ENCODE results near the gene LYAR. TPM values are rescaled to one million over a fixed set of nuclear protein-coding genes. Genes with fewer than 3 reads are reported as not detected.

The LYAR gene
- total RNA-seq, 1 donor from 2014 or later = 13.5 TPM

GRCh38 chr4:4274226-4274625, 15.7 kb downstream of the LYAR start:
- peaks cover 6% of the 10 kb centered on the region for H3K4me1 Mint-ChIP-seq (ENCODE audit: low read depth, unreplicated experiment)
- peaks cover 6% of the 10 kb centered on the region for H3K36me3 Mint-ChIP-seq (ENCODE audit: low read depth, unreplicated experiment)

GRCh38 chr4:4271912-4272311, 18.0 kb downstream of the LYAR start:
- TF ChIP-seq CTCF (IDR thresholded peaks at IDR 0.05; ENCODE audit: insufficient read depth, low read depth, low read length) (no peak), EZH2 (IDR thresholded peaks at IDR 0.05; ENCODE audit: insufficient read depth, low read length) (no peak)
- Histone ChIP-seq H3K9me3 (ENCODE audit: insufficient read depth, low read depth, low read length) (no peaks in the 10 kb centered on the region), H3K4me2 (ENCODE audit: low read length) (no peak overlapping the region), H3K27me3 (ENCODE audit: insufficient read depth, low read length) (no peaks in the 10 kb centered on the region), H3K4me3 (ENCODE audit: insufficient read depth, low read depth, low read length) (no peak overlapping the region), H3K27ac (ENCODE audit: low read depth, low read length) (no peak overlapping the region), H4K20me1 (ENCODE audit: insufficient read depth, low read length) (no peaks in the 10 kb centered on the region), H3K36me3 (ENCODE audit: insufficient read depth, low read length) (peaks cover 34% of the 10 kb centered on the region), H3K79me2 (ENCODE audit: insufficient read depth, low read length) (no peaks in the 10 kb centered on the region), H3K4me1 (ENCODE audit: insufficient read depth, low read length) (peaks cover 9% of the 10 kb centered on the region), H3K9ac (ENCODE audit: low read length) (no peak overlapping the region), H2AFZ (ENCODE audit: low read depth, low read length) (no peak overlapping the region)
- DNase-seq (ENCODE audit: low read depth) = no peak
- Mint-ChIP-seq H3K27me3 (ENCODE audit: low read depth, unreplicated experiment) (no peaks in the 10 kb centered on the region), H3K4me3 (ENCODE audit: unreplicated experiment) (no peak overlapping the region), H3K27ac (ENCODE audit: unreplicated experiment) (no peak overlapping the region), H3K36me3 (ENCODE audit: low read depth, unreplicated experiment) (peaks cover 2% of the 10 kb centered on the region), H3K9me3 (ENCODE audit: unreplicated experiment) (no peaks in the 10 kb centered on the region), H3K4me1 (ENCODE audit: low read depth, unreplicated experiment) (peaks cover 17% of the 10 kb centered on the region)
- FAIRE-seq = no peak

More at GRCh38 chr4:4274226-4274625, 15.7 kb downstream of the LYAR start:
- FAIRE-seq (no peak), DNase-seq (ENCODE audit: low read depth) (no peak)
- no peaks in the 10 kb centered on the region for H3K27me3 ChIP-seq (ENCODE audit: insufficient read depth, low read length)
- peaks cover 48% of the 10 kb centered on the region for H3K36me3 ChIP-seq (ENCODE audit: insufficient read depth, low read length)
- H3K9me3 Mint-ChIP-seq (ENCODE audit: unreplicated experiment) = no peaks in the 10 kb centered on the region
- H3K27ac ChIP-seq (ENCODE audit: low read depth, low read length) = no peak overlapping the region
- no peak overlapping the region for H3K4me2 ChIP-seq (ENCODE audit: low read length)
- no peaks in the 10 kb centered on the region for H3K27me3 Mint-ChIP-seq (ENCODE audit: low read depth, unreplicated experiment)
- no peak for TF ChIP-seq CTCF (IDR thresholded peaks at IDR 0.05; ENCODE audit: insufficient read depth, low read depth, low read length)
- no peak for TF ChIP-seq EZH2 (IDR thresholded peaks at IDR 0.05; ENCODE audit: insufficient read depth, low read length)
- H2AFZ ChIP-seq (ENCODE audit: low read depth, low read length) = no peak overlapping the region
- no peak overlapping the region for H3K4me3 Mint-ChIP-seq (ENCODE audit: unreplicated experiment)
- no peaks in the 10 kb centered on the region for H3K79me2 ChIP-seq (ENCODE audit: insufficient read depth, low read length)
- H3K9ac ChIP-seq (ENCODE audit: low read length) = no peak overlapping the region
- no peak overlapping the region for H3K27ac Mint-ChIP-seq (ENCODE audit: unreplicated experiment)
- H3K9me3 ChIP-seq (ENCODE audit: insufficient read depth, low read depth, low read length) = no peaks in the 10 kb centered on the region
- H4K20me1 ChIP-seq (ENCODE audit: insufficient read depth, low read length) = no peaks in the 10 kb centered on the region
- H3K4me3 ChIP-seq (ENCODE audit: insufficient read depth, low read depth, low read length) = no peak overlapping the region
- peaks cover 5% of the 10 kb centered on the region for H3K4me1 ChIP-seq (ENCODE audit: insufficient read depth, low read length)

GRCh38 chr4:4270529-4270928, 19.4 kb downstream of the LYAR start:
- no peaks in the 10 kb centered on the region for H3K79me2 ChIP-seq (ENCODE audit: insufficient read depth, low read length)
- H3K27ac Mint-ChIP-seq (ENCODE audit: unreplicated experiment) = peak overlapping the region; percentile 73
- H3K4me2 ChIP-seq (ENCODE audit: low read length) = no peak overlapping the region
- H3K4me1 Mint-ChIP-seq (ENCODE audit: low read depth, unreplicated experiment) = peaks cover 17% of the 10 kb centered on the region
- no peak for FAIRE-seq
- no peaks in the 10 kb centered on the region for H3K27me3 ChIP-seq (ENCODE audit: insufficient read depth, low read length)
- no peaks in the 10 kb centered on the region for H3K9me3 Mint-ChIP-seq (ENCODE audit: unreplicated experiment)
- peaks cover 34% of the 10 kb centered on the region for H3K36me3 ChIP-seq (ENCODE audit: insufficient read depth, low read length)
- no peaks in the 10 kb centered on the region for H4K20me1 ChIP-seq (ENCODE audit: insufficient read depth, low read length)
- H3K27me3 Mint-ChIP-seq (ENCODE audit: low read depth, unreplicated experiment) = no peaks in the 10 kb centered on the region
- H3K9ac ChIP-seq (ENCODE audit: low read length) = no peak overlapping the region
- H3K4me1 ChIP-seq (ENCODE audit: insufficient read depth, low read length) = peaks cover 9% of the 10 kb centered on the region
- no peak for TF ChIP-seq EZH2 (IDR thresholded peaks at IDR 0.05; ENCODE audit: insufficient read depth, low read length)
- TF ChIP-seq CTCF (IDR thresholded peaks at IDR 0.05; ENCODE audit: insufficient read depth, low read depth, low read length) = no peak
- no peak overlapping the region for H2AFZ ChIP-seq (ENCODE audit: low read depth, low read length)
- peak; percentile 31 for DNase-seq (ENCODE audit: low read depth)
- H3K36me3 Mint-ChIP-seq (ENCODE audit: low read depth, unreplicated experiment) = peaks cover 5% of the 10 kb centered on the region
- no peaks in the 10 kb centered on the region for H3K9me3 ChIP-seq (ENCODE audit: insufficient read depth, low read depth, low read length)
- H3K27ac ChIP-seq (ENCODE audit: low read depth, low read length) = no peak overlapping the region
- no peak overlapping the region for H3K4me3 Mint-ChIP-seq (ENCODE audit: unreplicated experiment)
- H3K4me3 ChIP-seq (ENCODE audit: insufficient read depth, low read depth, low read length) = no peak overlapping the region

Data from astrocyte (in vitro differentiated cells and primary cell).